ENCODE data around the gene YBEY. TPM values are rescaled to one million over a fixed set of nuclear protein-coding genes. Genes with fewer than 3 reads are reported as not detected.
"Not testable (repeated sequence)": the region's sequence is repeated elsewhere in the genome, so short reads cannot be mapped to it uniquely, and the experiment has no call there.

The YBEY gene
- polyA plus RNA-seq, 6 donors from 2014 or later, result 14.1 to 25.5 (median 20.5) TPM

- Mint-ChIP-seq H3K4me3 (peak overlapping the region in 7 of 8 donors; percentile 73 to 90 (median 79)), H3K27me3 (no peaks in the 10 kb centered on the region), H3K27ac (peak overlapping the region in 4 of 6 donors; percentile 12 to 75 (median 58)), H3K4me1 (peaks cover 15 to 25% (median 20%) of the 10 kb centered on the region in 3 donors), H3K9me3 (peaks cover 0 to 2% (median 0%) of the 10 kb centered on the region in 7 donors), H3K36me3 (no peaks in the 10 kb centered on the region)
- DNase-seq (no peak), ATAC-seq (ENCODE audit: low read depth in 2 of 2) (peak; percentile 95 to 97)
These were observed 10.0 kb downstream of the YBEY start for GRCh38 chr21:46295996-46296752.

- ATAC-seq (ENCODE audit: low read depth in 2 of 2), result peak; percentile 22
- Mint-ChIP-seq H3K36me3 (no peaks in the 10 kb centered on the region), H3K4me1 (peaks cover 15 to 23% (median 20%) of the 10 kb centered on the region in 3 donors), H3K27ac (peak overlapping the region in 4 of 6 donors; percentile 64 to 93 (median 86)), H3K27me3 (no peaks in the 10 kb centered on the region), H3K9me3 (peaks cover 0 to 2% (median 0%) of the 10 kb centered on the region in 7 donors), H3K4me3 (peak overlapping the region; percentile 73 to 90 (median 79))
- DNase-seq, result no peak
These were observed 11.5 kb downstream of the YBEY start for GRCh38 chr21:46297338-46298271.

GRCh38 chr21:46299167-46299566, 13.0 kb downstream of the YBEY start:
- DNase-seq (no peak), ATAC-seq (ENCODE audit: low read depth in 2 of 2) (no peak)
- peaks cover 0 to 2% (median 0%) of the 10 kb centered on the region in 7 donors for H3K9me3 Mint-ChIP-seq
- no peaks in the 10 kb centered on the region for H3K27me3 Mint-ChIP-seq
- no peaks in the 10 kb centered on the region for H3K36me3 Mint-ChIP-seq
- H3K27ac Mint-ChIP-seq, result no peak overlapping the region
- peaks cover 15 to 23% (median 20%) of the 10 kb centered on the region in 3 donors for H3K4me1 Mint-ChIP-seq
- H3K4me3 Mint-ChIP-seq, result peak overlapping the region in 4 of 8 donors; percentile 33 to 82 (median 70)

- DNase-seq, result no peak
- ATAC-seq (ENCODE audit: low read depth in 2 of 2), result no peak
- H3K27me3 Mint-ChIP-seq, result no peaks in the 10 kb centered on the region
- peaks cover 0 to 2% (median 0%) of the 10 kb centered on the region in 7 donors for H3K9me3 Mint-ChIP-seq
- no peak overlapping the region for H3K27ac Mint-ChIP-seq
- H3K4me1 Mint-ChIP-seq, result peaks cover 3 to 7% (median 6%) of the 10 kb centered on the region in 3 donors
- H3K4me3 Mint-ChIP-seq, result no peak overlapping the region
- peaks cover 0 to 7% of the 10 kb centered on the region in 2 donors for H3K36me3 Mint-ChIP-seq
These were observed 15.6 kb downstream of the YBEY start for GRCh38 chr21:46301759-46302158.

GRCh38 chr21:46304437-46304836, 18.3 kb downstream of the YBEY start:
- Mint-ChIP-seq H3K27me3 (no peaks in the 10 kb centered on the region), H3K36me3 (peaks cover 0 to 7% of the 10 kb centered on the region in 2 donors), H3K4me1 (no peaks in the 10 kb centered on the region), H3K9me3 (no peaks in the 10 kb centered on the region), H3K27ac (no peak overlapping the region), H3K4me3 (no peak overlapping the region)
- ATAC-seq (ENCODE audit: low read depth in 2 of 2), result no peak
- no peak for DNase-seq

DNA sequence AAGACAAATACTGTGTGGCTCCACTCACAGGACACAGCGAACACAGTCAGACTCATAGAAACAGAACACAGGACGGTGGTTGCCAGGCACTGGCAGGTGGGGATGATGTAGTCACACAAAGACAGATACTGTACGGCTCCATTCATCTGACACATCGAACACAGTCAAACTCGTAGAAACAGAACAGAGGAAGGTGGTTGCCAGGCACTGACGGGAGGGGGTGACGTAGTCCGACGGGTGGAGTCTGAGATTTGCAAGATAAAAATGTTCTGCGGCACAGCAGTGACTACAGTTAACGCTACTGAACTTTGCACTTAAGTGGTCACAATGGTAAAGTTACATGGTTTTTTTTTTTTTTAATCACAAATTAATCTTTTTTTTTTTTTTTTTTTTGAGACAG, 18.8 kb downstream of the YBEY start:
- Mint-ChIP-seq H3K27me3 (no peaks in the 10 kb centered on the region), H3K9me3 (no peaks in the 10 kb centered on the region), H3K4me3 (no peak overlapping the region), H3K27ac (no peak overlapping the region), H3K4me1 (no peaks in the 10 kb centered on the region), H3K36me3 (peaks cover 0 to 7% of the 10 kb centered on the region in 2 donors)
- DNase-seq (no peak), ATAC-seq (ENCODE audit: low read depth in 2 of 2) (no peak)

DNA sequence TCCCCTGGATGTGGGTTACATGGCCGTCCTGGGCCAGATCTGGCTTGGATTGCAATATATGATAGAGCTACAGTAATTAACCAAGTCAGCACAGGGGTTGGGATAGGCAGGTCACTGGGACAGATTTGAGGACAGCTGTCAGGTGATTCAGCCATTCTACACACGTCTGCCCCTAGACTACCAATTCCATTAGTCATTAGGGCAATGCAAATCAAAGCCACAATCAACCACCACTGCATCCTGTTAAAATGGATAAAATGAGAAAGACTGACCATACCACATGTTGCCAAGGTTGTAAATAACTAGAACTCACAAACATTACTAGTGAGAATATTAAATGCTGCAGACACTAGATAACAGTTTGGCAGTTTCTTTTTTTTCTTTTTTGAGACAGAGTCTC, 21.5 kb downstream of the YBEY start:
- no peak for ATAC-seq (ENCODE audit: low read depth in 2 of 2)
- no peak for DNase-seq
- no peak overlapping the region for H3K27ac Mint-ChIP-seq
- no peaks in the 10 kb centered on the region for H3K4me1 Mint-ChIP-seq
- no peaks in the 10 kb centered on the region for H3K27me3 Mint-ChIP-seq
- H3K9me3 Mint-ChIP-seq, result no peaks in the 10 kb centered on the region
- no peak overlapping the region for H3K4me3 Mint-ChIP-seq
- H3K36me3 Mint-ChIP-seq, result peaks cover 0 to 7% of the 10 kb centered on the region in 2 donors

GRCh38 chr21:46308431-46308830, 22.3 kb downstream of the YBEY start:
- H3K36me3 Mint-ChIP-seq, result peaks cover 0 to 7% of the 10 kb centered on the region in 2 donors
- H3K4me1 Mint-ChIP-seq, result no peaks in the 10 kb centered on the region

GRCh38 chr21:46310260-46310659, 24.1 kb downstream of the YBEY start:
- not testable (repeated sequence) for H3K27ac Mint-ChIP-seq, DNase-seq

More at GRCh38 chr21:46308431-46308830, 22.3 kb downstream of the YBEY start:
- DNase-seq, result no peak
- Mint-ChIP-seq H3K27ac (no peak overlapping the region), H3K27me3 (no peaks in the 10 kb centered on the region), H3K9me3 (no peaks in the 10 kb centered on the region), H3K4me3 (no peak overlapping the region)
- ATAC-seq (ENCODE audit: low read depth in 2 of 2), result no peak

GRCh38 chr21:46311568-46311967, 25.4 kb downstream of the YBEY start:
- Mint-ChIP-seq H3K9me3 (no peaks in the 10 kb centered on the region), H3K27me3 (no peaks in the 10 kb centered on the region), H3K36me3 (no peaks in the 10 kb centered on the region), H3K4me1 (no peaks in the 10 kb centered on the region), H3K27ac (no peak overlapping the region), H3K4me3 (no peak overlapping the region)
- ATAC-seq (ENCODE audit: low read depth in 2 of 2) (no peak), DNase-seq (no peak)

More at GRCh38 chr21:46310260-46310659, 24.1 kb downstream of the YBEY start:
- H3K36me3 Mint-ChIP-seq; ATAC-seq (ENCODE audit: low read depth in 2 of 2); H3K4me3 Mint-ChIP-seq; H3K27me3 Mint-ChIP-seq; H3K9me3 Mint-ChIP-seq; H3K4me1 Mint-ChIP-seq: not testable (repeated sequence)

GRCh38 chr21:46312949-46313348, 26.8 kb downstream of the YBEY start:
- H3K27ac Mint-ChIP-seq, result no peak overlapping the region
- no peak overlapping the region for H3K4me3 Mint-ChIP-seq
- H3K36me3 Mint-ChIP-seq, result no peaks in the 10 kb centered on the region
- H3K4me1 Mint-ChIP-seq, result no peaks in the 10 kb centered on the region
- no peak for ATAC-seq (ENCODE audit: low read depth in 2 of 2)
- H3K27me3 Mint-ChIP-seq, result no peaks in the 10 kb centered on the region
- DNase-seq, result no peak
- H3K9me3 Mint-ChIP-seq, result no peaks in the 10 kb centered on the region

DNA sequence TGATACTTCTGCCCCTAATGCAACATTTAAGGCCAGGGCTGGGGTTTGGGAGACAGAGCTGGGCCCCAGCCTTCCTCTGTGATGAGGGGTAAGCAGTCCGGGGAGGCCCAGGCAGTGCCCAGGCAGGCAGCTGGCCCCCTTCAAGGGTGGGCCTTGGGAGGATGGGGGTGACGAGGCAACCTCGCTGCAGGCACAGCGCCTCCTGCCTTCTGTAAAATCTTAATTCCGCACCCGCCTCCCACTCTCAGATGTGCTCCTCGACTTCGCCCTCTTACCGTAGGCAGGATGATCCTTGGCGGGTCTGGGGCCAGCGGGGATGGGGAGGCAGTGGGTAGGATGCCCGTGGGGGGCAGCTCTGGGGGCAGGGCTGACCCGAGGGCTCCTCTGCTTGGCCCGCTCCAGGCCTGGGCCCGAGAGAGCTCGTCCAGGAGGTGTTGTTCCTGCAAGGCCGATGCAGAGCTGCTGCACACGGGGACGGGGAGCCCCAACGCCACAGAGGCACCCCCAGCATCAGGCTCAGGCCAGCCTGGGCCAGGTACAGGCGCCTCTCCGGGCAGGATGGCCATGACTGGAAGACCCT, 28.4 kb downstream of the YBEY start:
- H3K4me3 Mint-ChIP-seq, result no peak overlapping the region
- DNase-seq (no peak), ATAC-seq (ENCODE audit: low read depth in 2 of 2) (no peak)
- H3K4me1 Mint-ChIP-seq, result no peaks in the 10 kb centered on the region
- no peak overlapping the region for H3K27ac Mint-ChIP-seq
- no peaks in the 10 kb centered on the region for H3K9me3 Mint-ChIP-seq
- no peaks in the 10 kb centered on the region for H3K36me3 Mint-ChIP-seq
- H3K27me3 Mint-ChIP-seq, result no peaks in the 10 kb centered on the region

DNA sequence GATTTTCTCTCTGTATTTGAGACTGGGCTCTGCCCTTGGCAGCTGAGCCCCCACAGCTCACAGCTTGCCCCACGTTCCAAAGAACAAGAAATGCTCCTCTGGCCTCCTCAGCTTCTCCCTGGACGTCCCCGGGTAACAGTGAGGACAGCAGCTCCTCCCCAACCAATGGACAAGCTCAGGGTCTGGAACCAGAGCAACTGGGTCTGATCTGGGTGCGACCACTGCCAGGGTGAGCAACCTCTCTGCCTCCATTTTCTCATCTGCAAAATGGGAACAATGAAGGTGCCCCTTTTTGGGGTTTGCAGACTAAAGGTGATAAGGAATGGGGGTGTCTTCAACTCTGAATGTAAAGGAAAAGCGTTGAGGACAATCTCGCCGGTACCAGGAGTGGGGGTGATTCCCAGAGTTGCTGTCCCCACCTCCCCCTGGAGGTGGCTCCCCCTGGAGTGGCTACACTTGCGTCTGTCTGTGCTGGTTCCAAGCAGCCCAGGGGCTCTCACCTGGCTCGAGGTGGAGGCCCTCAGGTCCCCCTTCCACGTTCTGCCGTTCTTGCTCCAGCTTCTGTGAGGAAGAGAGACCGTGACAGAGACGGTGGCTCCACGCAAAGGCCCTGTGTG, 30.7 kb downstream of the YBEY start:
- Mint-ChIP-seq H3K27me3 (no peaks in the 10 kb centered on the region), H3K4me1 (peaks cover 0 to 9% (median 3%) of the 10 kb centered on the region in 3 donors), H3K27ac (no peak overlapping the region), H3K9me3 (no peaks in the 10 kb centered on the region), H3K36me3 (no peaks in the 10 kb centered on the region), H3K4me3 (no peak overlapping the region)
- ATAC-seq (ENCODE audit: low read depth in 2 of 2) (no peak), DNase-seq (no peak)

All from naive B cell (primary cell).